SK-N-SH (cell line): ENCODE measurements around the gene ARHGAP15. TPM values are rescaled to one million over a fixed set of nuclear protein-coding genes. Genes with fewer than 3 reads are reported as not detected.

ENCODE experiments used
- CTCF ChIA-PET: fragments of 300-600, 350-600 bp; formaldehyde crosslinking; extraction: SDS; loops from one replicate; lab custom pipeline; 2021; lab: Yijun Ruan, JAX
- POLR2A ChIA-PET: fragments of 350-600 bp; sonication (Branson Sonifier 250); formaldehyde crosslinking; extraction: SDS; loops from one replicate; lab custom pipeline; 2020; ENCODE audit warnings: antibody characterized with exemption, inconsistent platforms; lab: Yijun Ruan, JAX
- DNase-seq: peaks from one replicate; pipeline ENCODE4 v3.0.0; 2012
- H2AFZ ChIP-seq: fragments of 200-600 bp; sonication (generic); 2 replicates; pipeline ENCODE4 v1.8.1; 2016; ENCODE audit warnings: antibody characterized with exemption, mild to moderate bottlenecking, low read depth
- H3F3A ChIP-seq: fragments of 200-600 bp; sonication (generic); replicated peaks from 2 replicates; pipeline ENCODE3; 2016; ENCODE audit warnings: antibody characterized with exemption, mild to moderate bottlenecking; ENCODE audit not compliant: insufficient read depth
- H3K27ac ChIP-seq, 2 experiments: fragments of 200-500 bp in 1 of 2; fragments of 200-600 bp in 1 of 2; sonication (Bioruptor generic) in 1 of 2; sonication (generic), shearing (Covaris generic) in 1 of 2; 2 replicates each; pipeline versions ENCODE4 v1.5.1 to v1.6.1; 2014 to 2016; ENCODE audit warnings: low read depth in 2 of 2, inconsistent platforms in 1 of 2, low read length in 1 of 2, mild to moderate bottlenecking in 1 of 2, mixed read lengths in 1 of 2
- H3K27me3 ChIP-seq: fragments of 200-600 bp; sonication (generic), shearing (Covaris generic); 2 replicates; pipeline ENCODE4 v1.6.1; 2016; ENCODE audit warnings: mixed run types; ENCODE audit not compliant: insufficient read depth
- H3K36me3 ChIP-seq, 2 experiments: fragments of 200-500 bp in 1 of 2; fragments of 200-600 bp in 1 of 2; sonication (Bioruptor generic) in 1 of 2; sonication (generic) in 1 of 2; replicated peaks in 1 of 2; 2 replicates each; pipeline versions ENCODE3 to v1.5.1; 2014 to 2016; ENCODE audit warnings: low read length in 1 of 2, mild to moderate bottlenecking in 1 of 2; ENCODE audit not compliant: insufficient read depth in 2 of 2, control insufficient read depth in 1 of 2
- H3K4me1 ChIP-seq, 2 experiments: fragments of 200-500 bp in 1 of 2; fragments of 200-600 bp in 1 of 2; sonication (Bioruptor generic) in 1 of 2; sonication (generic), shearing (Covaris generic) in 1 of 2; 2 replicates each; pipeline versions ENCODE4 v1.5.1 to v1.6.1; 2014 to 2016; ENCODE audit warnings: low read depth in 1 of 2, low read length in 1 of 2, mixed run types in 1 of 2; ENCODE audit not compliant: insufficient read depth in 2 of 2, control insufficient read depth in 1 of 2
- H3K4me2 ChIP-seq: fragments of 200-600 bp; sonication (generic), shearing (Covaris generic); 2 replicates; pipeline ENCODE4 v1.6.1; 2017; ENCODE audit warnings: mixed run types
- H3K4me3 ChIP-seq, 2 experiments: fragments of 200-500 bp in 1 of 2; fragments of 200-600 bp in 1 of 2; sonication (Bioruptor generic) in 1 of 2; sonication (generic), shearing (Covaris generic) in 1 of 2; 2 replicates each; pipeline versions ENCODE4 v1.5.1 to v1.8.1; 2014 to 2016; ENCODE audit warnings: low read depth in 2 of 2, inconsistent platforms in 1 of 2, low read length in 1 of 2, mild to moderate bottlenecking in 1 of 2, mixed read lengths in 1 of 2, moderate library complexity in 1 of 2
- H3K79me2 ChIP-seq: fragments of 200-600 bp; sonication (generic); 2 replicates; pipeline ENCODE4 v1.8.1; 2017; ENCODE audit warnings: mild to moderate bottlenecking; ENCODE audit not compliant: insufficient read depth
- H3K9ac ChIP-seq: fragments of 200-600 bp; sonication (generic); 2 replicates; pipeline ENCODE4 v1.6.1; 2017; ENCODE audit warnings: mixed run types
- H3K9me2 ChIP-seq: fragments of 200-600 bp; sonication (generic); 2 replicates; pipeline ENCODE4 v1.6.1; 2017; ENCODE audit warnings: mixed run types
- H3K9me3 ChIP-seq: fragments of 200-600 bp; sonication (generic); 2 replicates; pipeline ENCODE4 v1.6.1; 2017; ENCODE audit warnings: mixed run types, mild to moderate bottlenecking, moderate library complexity
- H4K20me1 ChIP-seq: fragments of 200-600 bp; sonication (generic); 2 replicates; pipeline ENCODE4 v1.6.1; 2017; ENCODE audit warnings: mild to moderate bottlenecking, mixed run types; ENCODE audit not compliant: insufficient read depth
- CTCF ChIP-seq: fragments of 200-600 bp; sonication (generic); IDR thresholded peaks from 2 replicates; pipeline ENCODE4 v1.6.1; 2017; ENCODE audit warnings: antibody characterized with exemption, mild to moderate bottlenecking, moderate library complexity
- ELF1 ChIP-seq: IDR thresholded peaks from 2 replicates; pipeline ENCODE4 v1.4.0; 2012
- EP300 ChIP-seq, 2 experiments: IDR thresholded peaks; 2 replicates each; pipeline versions ENCODE4 v1.4.0 to v1.6.1; 2012; ENCODE audit warnings: borderline replicate concordance in 1 of 2, low read depth in 1 of 2, low read length in 1 of 2
- EZH2phosphoT487 ChIP-seq: fragments of 200-600 bp; sonication (generic); IDR thresholded peaks from 2 replicates; pipeline ENCODE4 v1.6.1; 2017; ENCODE audit warnings: low read depth, mixed run types, mild to moderate bottlenecking, antibody characterized with exemption, moderate library complexity, borderline replicate concordance
- IRF3 ChIP-seq: fragments of 150-350 bp; IDR thresholded peaks from 2 replicates; pipeline ENCODE4 v1.6.1; 2016; ENCODE audit warnings: mild to moderate bottlenecking, low read depth, low read length
- JUND ChIP-seq: IDR thresholded peaks from 2 replicates; pipeline ENCODE4 v1.4.0; 2012
- MXI1 ChIP-seq: IDR thresholded peaks from 2 replicates; pipeline ENCODE4 v1.6.1; 2012; ENCODE audit warnings: mild to moderate bottlenecking, low read depth, low read length, improper control_type of control experiment
- NRF1 ChIP-seq: IDR thresholded peaks from 2 replicates; pipeline ENCODE4 v1.6.1; 2012; ENCODE audit warnings: low read depth, mild to moderate bottlenecking, low read length
- RAD21 ChIP-seq: IDR thresholded peaks from 2 replicates; pipeline ENCODE4 v1.6.1; 2012; ENCODE audit warnings: mild to moderate bottlenecking, low read length
- RCOR1 ChIP-seq: fragments of 150-350 bp; IDR thresholded peaks from 2 replicates; pipeline ENCODE4 v1.6.1; 2017; ENCODE audit warnings: antibody characterized with exemption, low read length
- RFX5 ChIP-seq: IDR thresholded peaks from 2 replicates; pipeline ENCODE4 v1.6.1; 2012; ENCODE audit warnings: mild to moderate bottlenecking, improper control_type of control experiment, low read length
- RXRA ChIP-seq: IDR thresholded peaks from 2 replicates; pipeline ENCODE4 v1.4.0; 2012; ENCODE audit warnings: low read depth, mild to moderate bottlenecking, borderline replicate concordance
- SMC3 ChIP-seq: IDR thresholded peaks from 2 replicates; pipeline ENCODE4 v1.6.1; 2012; ENCODE audit warnings: low read depth, low read length, improper control_type of control experiment
- TAF1 ChIP-seq: IDR thresholded peaks from 2 replicates; pipeline ENCODE4 v1.6.1; 2012; ENCODE audit warnings: low read depth, mild to moderate bottlenecking, low read length, moderate library complexity, borderline replicate concordance
- TCF12 ChIP-seq: IDR thresholded peaks from 2 replicates; pipeline ENCODE4 v1.4.0; 2012
- TEAD4 ChIP-seq: IDR thresholded peaks from 2 replicates; pipeline ENCODE4 v1.4.0; 2012; ENCODE audit warnings: mild to moderate bottlenecking, borderline replicate concordance; ENCODE audit not compliant: insufficient read depth
- WGBS: methylation state at CpG from one replicate; pipeline ENCODE4 v1.1.6; 2017; ENCODE audit warnings: low lambda C conversion rate; 5-methylcytosine and 5-hydroxymethylcytosine counted together
- polyA plus RNA-seq, 3 experiments: library from polyadenylated mRNA; depleted of rRNA; stranded (reverse); fragments of >200 nt; gene quantifications; 2 replicates each; pipeline ENCODE4 v1.2.3, GENCODE V29; 2012
- TF ChIP-seq, protein P1 (sequence below): IDR thresholded peaks from 2 replicates; pipeline ENCODE4 v1.4.0; 2012; ENCODE audit warnings: low read depth, borderline replicate concordance
- TF ChIP-seq, protein P2 (sequence below): IDR thresholded peaks from 2 replicates; pipeline ENCODE4 v1.4.0; 2012; ENCODE audit warnings: low read depth

The ARHGAP15 gene
- polyA plus RNA-seq, 1 of the 3 experiments (the other 2 are of a cell fraction): not detected

GRCh38 chr2:143361346-143361745 lies 232.1 kb downstream of the ARHGAP15 start:
- POLR2A ChIA-PET: no interaction called here
- no peak for DNase-seq
- no peaks in the 10 kb centered on the region for H3K9me2 ChIP-seq
- no peak overlapping the region for H3K9ac ChIP-seq
- peaks cover 0 to 12% of the 10 kb centered on the region in 2 experiments; a peak in 2 of 4 replicates for H3K4me1 ChIP-seq
- CTCF ChIA-PET: no interaction called here
- H3F3A ChIP-seq: no peaks in the 10 kb centered on the region
- H3K9me3 ChIP-seq: no peaks in the 10 kb centered on the region
- no peaks in the 10 kb centered on the region for H3K79me2 ChIP-seq
- TF ChIP-seq ELF1 (no peak), TEAD4 (no peak), RXRA (no peak), RAD21 (no peak), IRF3 (no peak), JUND (no peak), NRF1 (no peak), TAF1 (no peak), EZH2phosphoT487 (no peak), RFX5 (no peak), SMC3 (no peak), EP300 (IDR thresholded peaks at IDR 0.05; ENCODE audit: borderline replicate concordance in 1 of 2, low read depth in 1 of 2, low read length in 1 of 2) (no peak), RCOR1 (no peak), TCF12 (no peak), CTCF (no peak), MXI1 (no peak)
- TF ChIP-seq, protein P1, sequence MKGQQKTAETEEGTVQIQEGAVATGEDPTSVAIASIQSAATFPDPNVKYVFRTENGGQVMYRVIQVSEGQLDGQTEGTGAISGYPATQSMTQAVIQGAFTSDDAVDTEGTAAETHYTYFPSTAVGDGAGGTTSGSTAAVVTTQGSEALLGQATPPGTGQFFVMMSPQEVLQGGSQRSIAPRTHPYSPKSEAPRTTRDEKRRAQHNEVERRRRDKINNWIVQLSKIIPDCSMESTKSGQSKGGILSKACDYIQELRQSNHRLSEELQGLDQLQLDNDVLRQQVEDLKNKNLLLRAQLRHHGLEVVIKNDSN: no peak
- TF ChIP-seq, protein P2, sequence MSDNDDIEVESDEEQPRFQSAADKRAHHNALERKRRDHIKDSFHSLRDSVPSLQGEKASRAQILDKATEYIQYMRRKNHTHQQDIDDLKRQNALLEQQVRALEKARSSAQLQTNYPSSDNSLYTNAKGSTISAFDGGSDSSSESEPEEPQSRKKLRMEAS: no peak
- TF ChIP-seq, all 33 proteins: peak for 0
- H3K4me3 ChIP-seq: no peak overlapping the region
- no peaks in the 10 kb centered on the region for H4K20me1 ChIP-seq
- no peak overlapping the region for H3K4me2 ChIP-seq
- H3K27ac ChIP-seq: no peak overlapping the region
- no peak overlapping the region for H2AFZ ChIP-seq
- peaks cover 0 to 4% of the 10 kb centered on the region in 2 experiments for H3K36me3 ChIP-seq
- 74% methylated on average over 2 of the region's 2 CpGs for WGBS
- no peaks in the 10 kb centered on the region for H3K27me3 ChIP-seq
